ENCODE data around the gene PCDH19. TPM values are rescaled to one million over a fixed set of nuclear protein-coding genes. Genes with fewer than 3 reads are reported as not detected.

PCDH19 gene
- total RNA-seq, 1 donor from 2014 or later, result 47.5 TPM

GRCh38 chrX:100328351-100328750 is 81.7 kb downstream of the PCDH19 start:
- Mint-ChIP-seq H3K36me3 (ENCODE audit: insufficient read depth) (no peaks in the 10 kb centered on the region), H3K4me3 (ENCODE audit: low read depth) (no peak overlapping the region), H3K27me3 (no peaks in the 10 kb centered on the region), H3K4me1 (ENCODE audit: low read depth) (no peaks in the 10 kb centered on the region), H3K9me3 (ENCODE audit: low read depth) (no peaks in the 10 kb centered on the region), H3K27ac (no peak overlapping the region)
- no peak for TF ChIP-seq CTCF (IDR thresholded peaks at IDR 0.05; ENCODE audit: unreplicated experiment)
- DNase-seq (ENCODE audit: low spot score, unreplicated experiment), result no peak

GRCh38 chrX:100319716-100320115 is 90.4 kb downstream of the PCDH19 start:
- no peak for TF ChIP-seq CTCF (IDR thresholded peaks at IDR 0.05; ENCODE audit: unreplicated experiment)
- DNase-seq (ENCODE audit: low spot score, unreplicated experiment), result no peak
- Mint-ChIP-seq H3K9me3 (ENCODE audit: low read depth) (peaks cover 4% of the 10 kb centered on the region), H3K4me1 (ENCODE audit: low read depth) (no peaks in the 10 kb centered on the region), H3K4me3 (ENCODE audit: low read depth) (no peak overlapping the region), H3K27ac (no peak overlapping the region), H3K36me3 (ENCODE audit: insufficient read depth) (peaks cover 2% of the 10 kb centered on the region), H3K27me3 (no peaks in the 10 kb centered on the region)

GRCh38 chrX:100316987-100317386 is 93.1 kb downstream of the PCDH19 start:
- DNase-seq (ENCODE audit: low spot score, unreplicated experiment), result no peak
- no peak overlapping the region for H3K27ac Mint-ChIP-seq
- peaks cover 2% of the 10 kb centered on the region for H3K4me1 Mint-ChIP-seq (ENCODE audit: low read depth)
- no peaks in the 10 kb centered on the region for H3K36me3 Mint-ChIP-seq (ENCODE audit: insufficient read depth)
- no peak for TF ChIP-seq CTCF (IDR thresholded peaks at IDR 0.05; ENCODE audit: unreplicated experiment)
- no peak overlapping the region for H3K4me3 Mint-ChIP-seq (ENCODE audit: low read depth)
- H3K9me3 Mint-ChIP-seq (ENCODE audit: low read depth), result peaks cover 4% of the 10 kb centered on the region
- no peaks in the 10 kb centered on the region for H3K27me3 Mint-ChIP-seq

GRCh38 chrX:100315566-100315965 is 94.5 kb downstream of the PCDH19 start:
- Mint-ChIP-seq H3K27me3 (no peaks in the 10 kb centered on the region), H3K36me3 (ENCODE audit: insufficient read depth) (no peaks in the 10 kb centered on the region), H3K9me3 (ENCODE audit: low read depth) (no peaks in the 10 kb centered on the region), H3K27ac (no peak overlapping the region), H3K4me3 (ENCODE audit: low read depth) (no peak overlapping the region), H3K4me1 (ENCODE audit: low read depth) (peaks cover 2% of the 10 kb centered on the region)
- no peak for DNase-seq (ENCODE audit: low spot score, unreplicated experiment)
- TF ChIP-seq CTCF (IDR thresholded peaks at IDR 0.05; ENCODE audit: unreplicated experiment), result no peak

GRCh38 chrX:100299559-100299958 is 110.5 kb downstream of the PCDH19 start:
- peaks cover 4% of the 10 kb centered on the region for H3K36me3 Mint-ChIP-seq (ENCODE audit: insufficient read depth)
- H3K27me3 Mint-ChIP-seq, result peaks cover 6% of the 10 kb centered on the region
- TF ChIP-seq CTCF (IDR thresholded peaks at IDR 0.05; ENCODE audit: unreplicated experiment), result no peak
- H3K4me3 Mint-ChIP-seq (ENCODE audit: low read depth), result no peak overlapping the region
- no peak for DNase-seq (ENCODE audit: low spot score, unreplicated experiment)
- peaks cover 3% of the 10 kb centered on the region for H3K9me3 Mint-ChIP-seq (ENCODE audit: low read depth)
- H3K4me1 Mint-ChIP-seq (ENCODE audit: low read depth), result peaks cover 9% of the 10 kb centered on the region
- no peak overlapping the region for H3K27ac Mint-ChIP-seq

Measured in progenitor cell of endocrine pancreas (in vitro differentiated cells).